PC-9 (cell line): ENCODE results near the gene OR6N1. TPM values are rescaled to one million over a fixed set of nuclear protein-coding genes. Genes with fewer than 3 reads are reported as not detected.

ENCODE experiments used
- BruUV-seq: library from RNA; stranded (reverse); fragments of 400-500 nt; replicated peaks from 2 replicates; lab custom pipeline; 2021; lab: Mats Ljungman, UMichigan
- CTCF ChIA-PET: fragments of 300-600 bp; sonication (Branson Sonifier 250); formaldehyde crosslinking; loops from one replicate; lab custom pipeline; 2022; ENCODE audit warnings: antibody characterized with exemption; lab: Charles Lee
- POLR2A ChIA-PET: fragments of 300-600 bp; sonication (Branson Sonifier 250); formaldehyde crosslinking; loops from one replicate; lab custom pipeline; 2022; ENCODE audit warnings: antibody characterized with exemption; ENCODE audit not compliant: unreplicated experiment; lab: Charles Lee
- DNase-seq, 2 experiments: peaks; one replicate each; pipeline versions ENCODE4 v3.0.0 to v3.0.0-alpha.2; 2015 to 2022; ENCODE audit warnings: mixed read lengths in 1 of 2
- H2AFZ ChIP-seq: fragments of 200-600 bp; sonication (generic); 2 replicates; pipeline ENCODE4 v1.8.1; 2017; ENCODE audit warnings: antibody characterized with exemption
- H3F3A ChIP-seq: fragments of 200-600 bp; sonication (generic); 2 replicates; pipeline ENCODE4 v1.8.1; 2017; ENCODE audit warnings: antibody characterized with exemption, mild to moderate bottlenecking, low read depth; ENCODE audit not compliant: insufficient read depth
- H3K27ac ChIP-seq: fragments of 200-600 bp; sonication (generic); 2 replicates; pipeline ENCODE4 v1.6.1; 2016; ENCODE audit warnings: mixed run types
- H3K27me3 ChIP-seq: fragments of 200-600 bp; sonication (generic); 2 replicates; pipeline ENCODE4 v1.6.1; 2016; ENCODE audit warnings: low read depth, mixed run types; ENCODE audit not compliant: insufficient read depth
- H3K36me3 ChIP-seq: fragments of 200-600 bp; sonication (generic); 2 replicates; pipeline ENCODE4 v1.6.1; 2016; ENCODE audit warnings: low read depth, mixed run types
- H3K4me1 ChIP-seq: fragments of 200-600 bp; sonication (generic); replicated peaks from 2 replicates; pipeline ENCODE4 v1.6.1; 2016; ENCODE audit warnings: mixed run types; ENCODE audit not compliant: insufficient read depth
- H3K4me2 ChIP-seq: fragments of 200-600 bp; sonication (generic); 2 replicates; pipeline ENCODE4 v1.6.1; 2017; ENCODE audit warnings: mixed run types
- H3K4me3 ChIP-seq: fragments of 200-600 bp; sonication (generic); 2 replicates; pipeline ENCODE4 v1.6.1; 2016; ENCODE audit warnings: mixed run types
- H3K79me2 ChIP-seq: fragments of 200-600 bp; sonication (generic); 2 replicates; pipeline ENCODE4 v1.6.1; 2017; ENCODE audit warnings: low read depth, mixed run types
- H3K9me2 ChIP-seq: fragments of 200-600 bp; sonication (generic); 2 replicates; pipeline ENCODE4 v1.8.1; 2017; ENCODE audit warnings: mild to moderate bottlenecking; ENCODE audit not compliant: insufficient read depth
- H3K9me3 ChIP-seq: fragments of 200-600 bp; sonication (generic); 2 replicates; pipeline ENCODE4 v1.8.1; 2016; ENCODE audit warnings: low read depth; ENCODE audit not compliant: insufficient read depth
- H4K20me1 ChIP-seq: fragments of 200-600 bp; sonication (generic); 2 replicates; pipeline ENCODE4 v1.8.1; 2017; ENCODE audit not compliant: insufficient read depth
- EZH2 ChIP-seq: fragments of 200-600 bp; sonication (generic); IDR thresholded peaks from 2 replicates; pipeline ENCODE4 v1.8.0; 2017; ENCODE audit warnings: antibody characterized with exemption, low read depth
- intact Hi-C: fragments of 100-400 bp; cut with micrococcal nuclease; formaldehyde crosslinking; loops from one replicate; pipeline ENCODE4 v1.10.0; 2022; ENCODE audit not compliant: unreplicated experiment
- total RNA-seq: library from RNA; stranded (reverse); gene quantifications from 2 replicates; pipeline ENCODE4 v1.2.3, GENCODE V29; 2021
- TF ChIP-seq, protein P1 (sequence below): fragments of 200-600 bp; sonication (generic); conservative IDR thresholded peaks from 2 replicates; pipeline ENCODE4 v1.6.1; 2017; ENCODE audit warnings: mixed run types, antibody characterized with exemption, mild to moderate bottlenecking, moderate library complexity

OR6N1 gene
- total RNA-seq, 1 experiment from 2014 or later: not detected

DNA sequence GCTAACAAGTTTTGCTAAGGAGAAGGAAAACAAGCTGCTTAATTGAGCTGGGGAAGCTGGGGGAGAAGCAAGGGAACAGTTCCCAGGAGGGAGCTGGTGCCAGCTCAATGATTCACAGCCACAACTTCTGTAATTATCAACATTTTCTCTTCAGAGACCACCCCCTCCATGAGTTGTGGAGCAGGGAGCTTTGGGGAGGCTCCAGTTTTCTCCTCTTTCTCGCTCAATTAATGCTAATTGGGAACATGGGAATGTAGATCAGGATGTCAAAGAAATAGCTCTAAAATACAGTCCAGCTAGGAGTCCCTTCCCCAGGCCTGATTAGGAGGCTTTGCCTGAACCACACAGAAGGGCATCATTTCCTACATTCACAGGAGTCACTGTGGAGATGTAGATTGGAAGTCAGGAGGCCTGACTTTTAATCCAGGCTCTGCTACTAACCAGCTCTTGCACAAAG, 47.0 kb upstream of the OR6N1 start:
- Histone ChIP-seq H3K27ac (no peak overlapping the region), H3K9me2 (no peaks in the 10 kb centered on the region), H3K4me3 (no peak overlapping the region), H3K4me1 (no peaks in the 10 kb centered on the region), H3K79me2 (no peaks in the 10 kb centered on the region), H4K20me1 (no peaks in the 10 kb centered on the region), H3K4me2 (no peak overlapping the region), H3K9me3 (no peaks in the 10 kb centered on the region), H3K36me3 (no peaks in the 10 kb centered on the region), H2AFZ (no peak overlapping the region), H3F3A (no peaks in the 10 kb centered on the region), H3K27me3 (no peaks in the 10 kb centered on the region)
- DNase-seq: no peak
- intact Hi-C loops: no loop called here
- TF ChIP-seq, protein P1, sequence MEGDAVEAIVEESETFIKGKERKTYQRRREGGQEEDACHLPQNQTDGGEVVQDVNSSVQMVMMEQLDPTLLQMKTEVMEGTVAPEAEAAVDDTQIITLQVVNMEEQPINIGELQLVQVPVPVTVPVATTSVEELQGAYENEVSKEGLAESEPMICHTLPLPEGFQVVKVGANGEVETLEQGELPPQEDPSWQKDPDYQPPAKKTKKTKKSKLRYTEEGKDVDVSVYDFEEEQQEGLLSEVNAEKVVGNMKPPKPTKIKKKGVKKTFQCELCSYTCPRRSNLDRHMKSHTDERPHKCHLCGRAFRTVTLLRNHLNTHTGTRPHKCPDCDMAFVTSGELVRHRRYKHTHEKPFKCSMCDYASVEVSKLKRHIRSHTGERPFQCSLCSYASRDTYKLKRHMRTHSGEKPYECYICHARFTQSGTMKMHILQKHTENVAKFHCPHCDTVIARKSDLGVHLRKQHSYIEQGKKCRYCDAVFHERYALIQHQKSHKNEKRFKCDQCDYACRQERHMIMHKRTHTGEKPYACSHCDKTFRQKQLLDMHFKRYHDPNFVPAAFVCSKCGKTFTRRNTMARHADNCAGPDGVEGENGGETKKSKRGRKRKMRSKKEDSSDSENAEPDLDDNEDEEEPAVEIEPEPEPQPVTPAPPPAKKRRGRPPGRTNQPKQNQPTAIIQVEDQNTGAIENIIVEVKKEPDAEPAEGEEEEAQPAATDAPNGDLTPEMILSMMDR: no peak
- TF ChIP-seq EZH2: no peak
- ChIA-PET CTCF (no interaction called here), POLR2A (interaction anchor here (0.5 kb wide), 1 partner anchor 191 kb away, joined by 5 read pairs; the partner anchor contains the start of gene IFI16)
- BruUV-seq: no TSS peak

DNA sequence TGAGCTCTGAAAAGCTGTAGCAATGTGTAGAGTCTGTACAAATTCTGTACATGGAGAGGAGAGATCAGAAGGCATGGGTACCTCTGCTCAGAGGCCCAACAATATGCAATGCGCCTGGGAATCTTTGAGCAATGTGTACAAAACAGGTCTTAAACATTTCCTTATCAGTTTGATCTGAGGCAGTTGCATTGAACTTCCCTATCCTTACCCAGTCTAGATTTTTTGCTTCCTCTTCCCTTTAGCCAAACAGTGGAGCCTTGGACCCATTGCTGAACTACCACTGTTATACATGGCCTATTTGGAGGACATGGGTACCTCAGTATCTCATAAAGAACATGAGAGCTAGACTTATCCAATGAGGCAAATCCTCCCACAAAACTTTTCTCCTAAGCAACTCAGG, 46.6 kb upstream of the OR6N1 start:
- ChIA-PET CTCF (no interaction called here), POLR2A (no interaction called here)
- no peak overlapping the region for H2AFZ ChIP-seq
- no peaks in the 10 kb centered on the region for H4K20me1 ChIP-seq
- no peak overlapping the region for H3K4me3 ChIP-seq
- no peaks in the 10 kb centered on the region for H3K27me3 ChIP-seq
- no peak overlapping the region for H3K4me2 ChIP-seq
- H3K9me2 ChIP-seq: no peaks in the 10 kb centered on the region
- no peaks in the 10 kb centered on the region for H3K4me1 ChIP-seq
- intact Hi-C loops: no loop called here
- H3K36me3 ChIP-seq: no peaks in the 10 kb centered on the region
- no TSS peak for BruUV-seq
- no peak for DNase-seq
- H3K79me2 ChIP-seq: no peaks in the 10 kb centered on the region
- H3K9me3 ChIP-seq: no peaks in the 10 kb centered on the region
- H3F3A ChIP-seq: no peaks in the 10 kb centered on the region
- TF ChIP-seq EZH2: no peak
- TF ChIP-seq, protein P1: no peak
- H3K27ac ChIP-seq: no peak overlapping the region

DNA sequence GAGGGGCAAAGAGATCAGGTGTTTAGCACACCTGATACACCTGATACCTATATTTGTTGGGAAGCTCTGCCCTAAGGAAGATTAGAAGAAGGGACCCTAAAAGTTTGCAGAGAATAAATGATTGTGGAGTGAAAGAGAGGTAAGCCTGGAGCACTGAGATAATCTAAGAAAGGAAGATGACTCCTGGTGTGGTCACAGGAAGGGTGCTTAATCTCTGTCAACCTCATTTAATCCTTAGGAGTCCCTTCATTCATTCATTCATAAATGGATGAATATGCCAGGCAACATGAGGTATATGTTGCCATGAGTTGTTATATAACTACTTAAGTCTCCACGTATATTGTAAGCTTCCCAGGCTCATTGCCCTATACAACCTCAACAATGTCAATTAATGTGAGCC, 43.0 kb upstream of the OR6N1 start:
- no peak for DNase-seq

More for the DNA sequence above, 43.0 kb upstream of the OR6N1 start:
- H3K4me3 ChIP-seq: no peak overlapping the region
- ChIA-PET CTCF (no interaction called here), POLR2A (no interaction called here)
- no peaks in the 10 kb centered on the region for H4K20me1 ChIP-seq
- intact Hi-C loops: no loop called here
- no peaks in the 10 kb centered on the region for H3K27me3 ChIP-seq
- no peak overlapping the region for H2AFZ ChIP-seq
- no peaks in the 10 kb centered on the region for H3F3A ChIP-seq
- no peaks in the 10 kb centered on the region for H3K9me3 ChIP-seq
- TF ChIP-seq, protein P1: no peak
- TF ChIP-seq EZH2: no peak
- H3K4me1 ChIP-seq: no peaks in the 10 kb centered on the region
- BruUV-seq: no TSS peak
- H3K27ac ChIP-seq: no peak overlapping the region
- no peaks in the 10 kb centered on the region for H3K36me3 ChIP-seq
- no peak overlapping the region for H3K4me2 ChIP-seq
- no peaks in the 10 kb centered on the region for H3K79me2 ChIP-seq
- no peaks in the 10 kb centered on the region for H3K9me2 ChIP-seq
